Heart left ventricle (tissue), 13 donors: ENCODE measurements around the gene GLP1R.

ENCODE experiments used
- CTCF ChIP-seq, 12 donors: fragments of 200-600 bp; sonication (generic) in 4 of 12; IDR thresholded peaks; one replicate each; pipeline versions ENCODE4 v1.5.0 to v1.8.0; 2018 to 2022; ENCODE audit warnings: antibody characterized with exemption in 12 of 12, mild to moderate bottlenecking in 5 of 12
- POLR2A ChIP-seq, 2 donors: fragments of 450-650 bp; IDR thresholded peaks; one replicate each; pipeline ENCODE4 v1.6.1; 2017; ENCODE audit warnings: antibody characterized with exemption in 2 of 2, mild to moderate bottlenecking in 2 of 2, moderate library complexity in 2 of 2
- donor health status: ischemic (EF 13 %, LVEDD 7.1; RV severe dilation, severe dysfunction).
- donor health status: DM: no; HTN: yes; CAD: no.
- donor health status: DM: no; HTN: no; CAD: no.
- donor health status: ischemic (EF 25% LVEDD 6.9; RV normal size, moderate dysfunction).
- donor health status: ischemic (EF 25% LVEDD 5.7; RV mildly dilated, moderate dysfunction).
- donor health status: ischemic (EF 35%, LVEDD 5.7; RV mildly dilated, moderate dysfunction).
- donor health status: nonischemic (EF 11% LVEDD 7.7; RV severe dilation, severe dysfunction).
- donor health status: DM: yes; HTN: yes; CAD: no.
- donor health status: PGD.
- donor health status: ischemic (EF 29% LVEDD 5.4; RV normal size, mild dysfunction).
- donor health status: nonischemic (EF 23%, LVEDD 6.1; RV moderate dilation, normal function).

DNA sequence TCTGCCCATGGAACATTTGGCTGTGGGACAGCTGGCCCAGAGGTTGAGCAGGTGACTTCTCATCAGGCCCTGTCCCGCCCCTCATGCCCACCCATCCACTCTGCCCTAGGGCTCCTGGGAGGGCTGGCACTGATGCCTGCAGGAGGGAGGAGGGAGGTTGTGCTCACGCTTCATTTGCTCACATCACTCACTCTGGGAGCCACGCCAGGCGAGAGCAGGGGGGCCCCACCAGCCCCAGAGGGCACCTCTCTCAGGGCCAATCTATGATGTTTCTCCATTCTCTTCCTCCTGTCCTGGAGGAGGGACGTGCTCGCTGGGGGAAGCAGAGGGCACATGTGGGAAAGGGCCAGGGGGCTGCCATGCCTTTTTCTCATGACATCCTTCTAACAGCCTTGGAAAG, 10.9 kb upstream of the GLP1R start:
- TF ChIP-seq POLR2A (IDR thresholded peaks at IDR 0.05) = no peak
- TF ChIP-seq CTCF (IDR thresholded peaks at IDR 0.05) = no peak
